Measurements from ENCODE around the gene ARPC2. TPM values are rescaled to one million over a fixed set of nuclear protein-coding genes. Genes with fewer than 3 reads are reported as not detected.

ARPC2 gene
- total RNA-seq, 2 experiments from 2014 or later, result 448 to 452 TPM

DNA sequence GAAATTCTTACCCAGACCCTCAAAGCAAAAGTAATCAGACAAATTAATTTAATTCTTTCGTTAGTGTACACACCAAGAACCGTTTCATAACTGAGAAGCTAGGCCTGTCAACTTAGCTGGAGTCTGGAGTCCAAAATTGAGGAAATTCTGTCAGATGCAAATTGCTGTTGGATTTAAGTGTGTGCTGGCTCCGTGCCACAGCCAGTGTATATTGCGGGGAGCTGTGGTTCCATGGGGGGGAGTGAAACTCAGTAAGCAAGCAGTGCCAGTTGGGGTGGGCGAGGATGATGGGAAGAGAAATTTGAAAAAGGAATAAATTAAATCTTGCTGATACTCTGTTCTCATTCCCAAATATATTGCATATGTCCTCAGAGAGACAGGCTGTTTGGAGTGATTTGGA lies 4.0 kb downstream of the ARPC2 start:
- H3K4me1 Mint-ChIP-seq (ENCODE audit: low read depth), result peaks cover 85% of the 10 kb centered on the region
- POLR2A ChIA-PET, result interaction anchor here (0.8 to 6.8 kb wide), 7 partner anchors 7 to 666 kb away, joined by 3 to 64 read pairs (median 5); partner anchors contain the start of genes CTDSP1 and PNKD
- ATAC-seq (ENCODE audit: poor library complexity), result no peak
- Histone ChIP-seq H3K36me3 (ENCODE audit: insufficient read depth, low read length) (peaks cover 52% of the 10 kb centered on the region), H3K27me3 (ENCODE audit: control insufficient read depth in 1 of 2, insufficient read depth in 2 of 2, low read length in 2 of 2) (no peaks in the 10 kb centered on the region), H3K4me3 (ENCODE audit: low read length) (peak overlapping the region; percentile 80), H3K9me3 (ENCODE audit: control insufficient read depth in 1 of 2, insufficient read depth in 1 of 2, low read length in 2 of 2) (no peaks in the 10 kb centered on the region), H3K4me1 (ENCODE audit: insufficient read depth, low read length) (peaks cover 76% of the 10 kb centered on the region), H3K27ac (ENCODE audit: low read depth in 1 of 2, low read length in 2 of 2) (peak overlapping the region; percentile 6 to 25)
- H3K4me3 Mint-ChIP-seq, result peak overlapping the region; percentile 95
- intact Hi-C loops (cut with DNase I, micrococcal nuclease), result loop anchor here in 1 of 2 experiments (5.0 kb wide), 2 partner anchors 34 to 176 kb away; partner anchors contain the start of gene CTDSP1
- peak overlapping the region; percentile 96 for H3K27ac Mint-ChIP-seq
- peaks cover 87% of the 10 kb centered on the region for H3K36me3 Mint-ChIP-seq (ENCODE audit: low read depth)
- TF ChIP-seq, protein P1, sequence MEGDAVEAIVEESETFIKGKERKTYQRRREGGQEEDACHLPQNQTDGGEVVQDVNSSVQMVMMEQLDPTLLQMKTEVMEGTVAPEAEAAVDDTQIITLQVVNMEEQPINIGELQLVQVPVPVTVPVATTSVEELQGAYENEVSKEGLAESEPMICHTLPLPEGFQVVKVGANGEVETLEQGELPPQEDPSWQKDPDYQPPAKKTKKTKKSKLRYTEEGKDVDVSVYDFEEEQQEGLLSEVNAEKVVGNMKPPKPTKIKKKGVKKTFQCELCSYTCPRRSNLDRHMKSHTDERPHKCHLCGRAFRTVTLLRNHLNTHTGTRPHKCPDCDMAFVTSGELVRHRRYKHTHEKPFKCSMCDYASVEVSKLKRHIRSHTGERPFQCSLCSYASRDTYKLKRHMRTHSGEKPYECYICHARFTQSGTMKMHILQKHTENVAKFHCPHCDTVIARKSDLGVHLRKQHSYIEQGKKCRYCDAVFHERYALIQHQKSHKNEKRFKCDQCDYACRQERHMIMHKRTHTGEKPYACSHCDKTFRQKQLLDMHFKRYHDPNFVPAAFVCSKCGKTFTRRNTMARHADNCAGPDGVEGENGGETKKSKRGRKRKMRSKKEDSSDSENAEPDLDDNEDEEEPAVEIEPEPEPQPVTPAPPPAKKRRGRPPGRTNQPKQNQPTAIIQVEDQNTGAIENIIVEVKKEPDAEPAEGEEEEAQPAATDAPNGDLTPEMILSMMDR (IDR thresholded peaks at IDR 0.05), result no peak
- H3K9me3 Mint-ChIP-seq, result no peaks in the 10 kb centered on the region
- CTCF ChIA-PET, result interaction anchor here (1.8 to 2.0 kb wide), 2 partner anchors 9 to 37 kb away, joined by 5 to 6 read pairs; no protein-coding TSS in a partner anchor
- H3K27me3 Mint-ChIP-seq, result no peaks in the 10 kb centered on the region
- DNase-seq, result peak in 4 of 14 experiments; percentile 21 to 44 (median 37)

DNA sequence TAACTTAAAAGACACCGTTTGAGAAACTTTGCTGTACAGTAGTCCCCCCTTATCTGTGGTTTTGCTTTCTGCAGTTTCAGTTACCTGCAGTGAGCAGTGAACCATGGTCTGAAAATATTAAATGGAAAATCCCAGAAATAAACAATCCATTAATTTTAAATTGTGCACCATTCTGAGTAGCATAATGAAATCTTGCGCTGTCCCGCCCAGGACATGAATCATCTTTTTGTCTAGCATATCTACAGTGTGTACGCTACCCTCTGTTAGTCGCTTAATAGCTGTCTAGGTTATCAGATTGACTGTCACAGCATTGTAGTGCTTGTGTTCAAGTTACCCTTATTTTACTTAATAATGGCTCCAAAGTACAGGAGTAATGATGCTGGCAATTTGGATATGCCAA lies 6.1 kb downstream of the ARPC2 start:
- Mint-ChIP-seq H3K36me3 (ENCODE audit: low read depth) (peaks cover 93% of the 10 kb centered on the region), H3K4me3 (peak overlapping the region; percentile 67), H3K9me3 (no peaks in the 10 kb centered on the region), H3K27ac (peak overlapping the region; percentile 96), H3K4me1 (ENCODE audit: low read depth) (peaks cover 91% of the 10 kb centered on the region), H3K27me3 (no peaks in the 10 kb centered on the region)
- Histone ChIP-seq H3K27ac (ENCODE audit: low read depth in 1 of 2, low read length in 2 of 2) (peak overlapping the region; percentile 12 to 45), H3K27me3 (ENCODE audit: control insufficient read depth in 1 of 2, insufficient read depth in 2 of 2, low read length in 2 of 2) (no peaks in the 10 kb centered on the region), H3K4me1 (ENCODE audit: insufficient read depth, low read length) (peaks cover 86% of the 10 kb centered on the region), H3K9me3 (ENCODE audit: control insufficient read depth in 1 of 2, insufficient read depth in 1 of 2, low read length in 2 of 2) (no peaks in the 10 kb centered on the region), H3K36me3 (ENCODE audit: insufficient read depth, low read length) (peaks cover 65% of the 10 kb centered on the region), H3K4me3 (ENCODE audit: low read length) (peak overlapping the region; percentile 4)
- CTCF ChIA-PET, result no interaction called here
- POLR2A ChIA-PET, result interaction anchor here (1.0 to 1.5 kb wide), 3 partner anchors 8 to 63 kb away, joined by 3 to 4 read pairs (median 4); no protein-coding TSS in a partner anchor
- DNase-seq (peak in 6 of 14 experiments; percentile 11 to 50 (median 37)), ATAC-seq (ENCODE audit: poor library complexity) (peak; percentile 50)
- TF ChIP-seq, protein P1 (IDR thresholded peaks at IDR 0.05), result no peak
- intact Hi-C loops (cut with DNase I, micrococcal nuclease), result loop anchor here in 1 of 2 experiments (5.0 kb wide), 2 partner anchors 36 to 174 kb away; partner anchors contain the start of gene CTDSP1

DNA sequence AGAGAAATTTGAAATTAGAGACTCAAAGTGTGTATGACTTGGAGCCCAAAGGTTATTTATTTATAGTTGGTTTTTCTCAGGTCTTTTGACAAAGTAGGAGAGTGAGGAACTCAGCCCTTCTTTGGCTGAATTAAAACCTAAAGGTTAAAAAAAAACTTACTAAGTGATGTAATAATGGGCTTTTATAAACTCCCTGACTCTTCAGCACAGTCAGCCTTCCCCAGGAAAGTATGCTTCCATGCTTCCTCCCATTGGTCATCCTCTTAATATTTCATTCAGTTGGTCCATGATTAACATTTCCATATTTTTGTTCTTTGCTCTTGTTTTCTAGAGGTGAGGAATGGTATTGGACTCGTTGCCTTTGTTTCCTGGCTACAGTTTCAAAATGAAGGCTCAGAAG lies 7.2 kb downstream of the ARPC2 start:
- POLR2A ChIA-PET, result interaction anchor here (7.8 kb wide), 1 partner anchor 6 kb away, joined by 64 read pairs; the partner anchor contains the start of gene ARPC2
- Mint-ChIP-seq H3K9me3 (no peaks in the 10 kb centered on the region), H3K27ac (peak overlapping the region; percentile 96), H3K36me3 (ENCODE audit: low read depth) (peaks cover 94% of the 10 kb centered on the region), H3K4me3 (peak overlapping the region; percentile 80), H3K27me3 (no peaks in the 10 kb centered on the region), H3K4me1 (ENCODE audit: low read depth) (peaks cover 93% of the 10 kb centered on the region)
- peaks cover 92% of the 10 kb centered on the region for H3K4me1 ChIP-seq (ENCODE audit: insufficient read depth, low read length)
- no peak overlapping the region for H3K4me3 ChIP-seq (ENCODE audit: low read length)
- DNase-seq (no peak), ATAC-seq (ENCODE audit: poor library complexity) (no peak)
- H3K27me3 ChIP-seq (ENCODE audit: control insufficient read depth in 1 of 2, insufficient read depth in 2 of 2, low read length in 2 of 2), result no peaks in the 10 kb centered on the region
- TF ChIP-seq, protein P1 (IDR thresholded peaks at IDR 0.05), result no peak
- peaks cover 74% of the 10 kb centered on the region for H3K36me3 ChIP-seq (ENCODE audit: insufficient read depth, low read length)
- intact Hi-C loops (cut with DNase I, micrococcal nuclease), result loop anchor here in 1 of 2 experiments (5.0 kb wide), 2 partner anchors 37 to 173 kb away; partner anchors contain the start of gene CTDSP1
- CTCF ChIA-PET, result interaction anchor here (0.9 to 2.5 kb wide), 2 partner anchors 33 to 46 kb away, joined by 3 to 10 read pairs; partner anchors contain the start of genes AAMP and PNKD
- H3K9me3 ChIP-seq (ENCODE audit: control insufficient read depth in 1 of 2, insufficient read depth in 1 of 2, low read length in 2 of 2), result no peaks in the 10 kb centered on the region
- H3K27ac ChIP-seq (ENCODE audit: low read depth in 1 of 2, low read length in 2 of 2), result peak overlapping the region; percentile 12 to 45

All from CD4-positive, alpha-beta T cell (primary cell).